Measurements from ENCODE around the gene CLNK.
"Not testable (repeated sequence)": the region's sequence is repeated elsewhere in the genome, so short reads cannot be mapped to it uniquely, and the experiment has no call there.

Gene CLNK

DNA sequence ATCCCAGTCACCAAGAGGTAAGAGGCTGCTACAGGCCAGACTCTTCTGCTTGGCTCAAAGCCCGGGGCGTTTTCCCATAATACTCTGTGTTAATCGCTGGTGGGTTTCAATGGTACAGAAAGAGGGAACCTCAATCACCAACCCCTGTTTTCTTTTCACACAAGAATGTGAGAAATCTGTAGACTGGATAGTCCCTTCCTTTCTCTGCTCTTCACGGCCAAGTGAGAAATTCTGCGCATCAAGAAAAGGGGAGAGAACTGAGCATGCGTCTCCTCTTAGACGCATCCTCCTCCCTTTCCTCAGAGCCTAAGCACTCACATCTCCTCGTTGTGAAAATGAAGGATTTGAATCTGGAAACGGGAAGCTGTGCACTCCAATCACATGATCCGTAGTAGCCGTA is 64.7 kb downstream of the CLNK start:
- TF ChIP-seq CTCF (conservative IDR thresholded peaks at IDR 0.05; ENCODE audit: low read depth): no peak
- CTCF ChIA-PET: interaction anchor here (0.6 to 1.1 kb wide), 2 partner anchors 16 to 573 kb away, joined by 3 read pairs; no protein-coding TSS in a partner anchor
- DNase-seq (ENCODE audit: low spot score): no peak
- H3K27ac ChIP-seq: no peak overlapping the region
- POLR2A ChIA-PET (ENCODE audit: low non-redundant PET): no interaction called here

DNA sequence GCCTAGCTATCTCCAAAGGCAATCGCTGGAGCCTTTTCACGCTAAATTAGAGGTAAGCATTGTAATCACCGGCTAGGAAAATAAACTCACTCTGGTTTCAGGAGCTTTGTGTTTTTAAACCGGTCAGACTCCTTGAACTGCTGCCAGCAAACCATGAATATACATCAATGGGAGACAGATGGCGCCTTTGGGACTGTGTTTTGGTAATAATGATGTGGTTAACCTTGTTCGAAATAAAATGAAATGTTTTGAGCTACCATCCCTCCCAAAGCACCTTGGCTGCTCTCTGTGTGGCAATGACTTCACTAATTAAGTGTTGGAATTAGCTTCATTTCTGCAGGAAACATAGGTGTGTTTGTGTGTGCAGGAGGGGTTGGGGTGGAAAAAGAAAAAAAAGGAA is 65.3 kb downstream of the CLNK start:
- POLR2A ChIA-PET (ENCODE audit: low non-redundant PET): no interaction called here
- no peak for TF ChIP-seq CTCF (conservative IDR thresholded peaks at IDR 0.05; ENCODE audit: low read depth)
- CTCF ChIA-PET: interaction anchor here (0.6 to 1.1 kb wide), 3 partner anchors 15 to 573 kb away, joined by 3 to 4 read pairs (median 3); no protein-coding TSS in a partner anchor
- no peak overlapping the region for H3K27ac ChIP-seq
- peak; percentile 5 for DNase-seq (ENCODE audit: low spot score)

- CTCF ChIA-PET; DNase-seq (ENCODE audit: low spot score); H3K27ac ChIP-seq; POLR2A ChIA-PET (ENCODE audit: low non-redundant PET): not testable (repeated sequence)
These were observed 69.6 kb downstream of the CLNK start for GRCh38 chr4:10614926-10615325.

GRCh38 chr4:10613926-10614478 is 70.6 kb downstream of the CLNK start:
- TF ChIP-seq CTCF (conservative IDR thresholded peaks at IDR 0.05; ENCODE audit: low read depth): no peak
- ChIA-PET CTCF (no interaction called here), POLR2A (ENCODE audit: low non-redundant PET) (no interaction called here)
- no peak for DNase-seq (ENCODE audit: low spot score)
- no peak overlapping the region for H3K27ac ChIP-seq

DNA sequence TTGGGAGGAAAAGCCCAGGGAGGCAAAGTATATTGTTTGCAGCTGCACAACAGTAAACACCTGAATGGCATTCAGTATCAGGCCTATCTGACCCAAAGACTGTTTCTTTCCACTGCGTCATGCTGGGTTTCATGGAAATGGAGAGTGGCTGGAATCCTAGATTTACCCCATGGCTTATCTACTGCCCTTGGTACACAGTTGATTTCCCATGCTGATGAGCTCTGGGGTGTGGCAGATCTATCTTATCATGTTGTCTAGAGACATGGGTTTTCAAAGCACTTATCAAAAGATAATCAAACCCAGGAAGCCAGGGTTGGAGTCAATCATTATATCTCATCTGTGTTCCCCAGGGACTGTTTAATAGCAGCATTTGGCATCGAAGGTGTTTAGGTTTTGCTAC is 72.1 kb downstream of the CLNK start:
- POLR2A ChIA-PET (ENCODE audit: low non-redundant PET): interaction anchor here (1.1 kb wide), 1 partner anchor 451 kb away, joined by 7 read pairs; no protein-coding TSS in a partner anchor
- H3K27ac ChIP-seq: no peak overlapping the region
- TF ChIP-seq CTCF (conservative IDR thresholded peaks at IDR 0.05; ENCODE audit: low read depth): no peak
- no peak for DNase-seq (ENCODE audit: low spot score)
- CTCF ChIA-PET: no interaction called here

DNA sequence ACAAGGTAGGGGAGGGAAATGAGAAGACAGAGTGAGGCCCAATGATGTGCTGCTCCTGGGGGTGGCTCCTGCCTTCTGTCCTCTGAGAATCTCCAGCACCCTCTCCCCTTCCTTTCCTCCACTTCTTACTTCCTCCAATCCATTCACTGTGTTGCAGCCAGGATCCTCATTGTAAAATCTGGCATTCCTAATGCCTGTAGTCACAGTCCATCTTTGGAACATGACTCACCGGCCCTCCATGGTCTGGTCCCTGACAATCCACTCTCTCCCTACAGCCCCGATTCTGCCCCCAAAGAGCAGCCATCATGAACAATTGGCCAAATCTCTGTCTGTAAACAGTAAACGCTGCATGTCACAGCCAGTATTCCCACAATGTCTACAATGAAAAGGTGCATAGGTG is 72.9 kb downstream of the CLNK start:
- ChIA-PET POLR2A (ENCODE audit: low non-redundant PET) (no interaction called here), CTCF (no interaction called here)
- peak; percentile 73 for DNase-seq (ENCODE audit: low spot score)
- TF ChIP-seq CTCF (conservative IDR thresholded peaks at IDR 0.05; ENCODE audit: low read depth): no peak
- no peak overlapping the region for H3K27ac ChIP-seq

- H3K27ac ChIP-seq: no peak overlapping the region
- DNase-seq (ENCODE audit: low spot score): no peak
- CTCF ChIA-PET: no interaction called here
- TF ChIP-seq CTCF (conservative IDR thresholded peaks at IDR 0.05; ENCODE audit: low read depth): no peak
- POLR2A ChIA-PET (ENCODE audit: low non-redundant PET): no interaction called here
These were observed 75.9 kb downstream of the CLNK start for GRCh38 chr4:10608501-10609219.
